HG03103 (cell line): ENCODE results near the gene HPCAL1.

Experiments used
- ATAC-seq: cut with Tn5 transposase; IDR thresholded peaks from one replicate; pipeline ENCODE4 v1.9.1; 2021; ENCODE audit warnings: low read depth; ENCODE audit not compliant: unreplicated experiment

Gene HPCAL1

GRCh38 chr2:10347562-10347948 is 44.9 kb downstream of the HPCAL1 start:
- no peak for ATAC-seq

GRCh38 chr2:10348891-10349290 is 46.2 kb downstream of the HPCAL1 start:
- no peak for ATAC-seq

GRCh38 chr2:10350761-10351160 is 48.1 kb downstream of the HPCAL1 start:
- no peak for ATAC-seq

- no peak for ATAC-seq
Observed at GRCh38 chr2:10352361-10352760, 49.7 kb downstream of the HPCAL1 start.

GRCh38 chr2:10352972-10353371 is 50.3 kb downstream of the HPCAL1 start:
- ATAC-seq = no peak

GRCh38 chr2:10353931-10354330 is 51.2 kb downstream of the HPCAL1 start:
- ATAC-seq = no peak

- no peak for ATAC-seq
Observed at GRCh38 chr2:10354399-10354798, 51.7 kb downstream of the HPCAL1 start.

- ATAC-seq = no peak
Observed at GRCh38 chr2:10355471-10356438, 53.1 kb downstream of the HPCAL1 start.

- no peak for ATAC-seq
Observed at GRCh38 chr2:10356439-10356811, 53.7 kb downstream of the HPCAL1 start.

GRCh38 chr2:10357193-10358169 is 54.8 kb downstream of the HPCAL1 start:
- ATAC-seq = no peak

GRCh38 chr2:10359246-10359645 is 56.5 kb downstream of the HPCAL1 start:
- no peak for ATAC-seq

- no peak for ATAC-seq
Observed at GRCh38 chr2:10359731-10360329, 57.1 kb downstream of the HPCAL1 start.

GRCh38 chr2:10360460-10360849 is 57.8 kb downstream of the HPCAL1 start:
- ATAC-seq = no peak

GRCh38 chr2:10360850-10361588 is 58.3 kb downstream of the HPCAL1 start:
- no peak for ATAC-seq

- ATAC-seq = no peak
Observed at GRCh38 chr2:10362096-10362897, 59.6 kb downstream of the HPCAL1 start.

GRCh38 chr2:10362898-10363454 is 60.3 kb downstream of the HPCAL1 start:
- ATAC-seq = no peak

- no peak for ATAC-seq
Observed at GRCh38 chr2:10363861-10364610, 61.3 kb downstream of the HPCAL1 start.

GRCh38 chr2:10365412-10365811 is 62.7 kb downstream of the HPCAL1 start:
- no peak for ATAC-seq
